Measurements from ENCODE around the gene PJA1.

PJA1 gene

DNA sequence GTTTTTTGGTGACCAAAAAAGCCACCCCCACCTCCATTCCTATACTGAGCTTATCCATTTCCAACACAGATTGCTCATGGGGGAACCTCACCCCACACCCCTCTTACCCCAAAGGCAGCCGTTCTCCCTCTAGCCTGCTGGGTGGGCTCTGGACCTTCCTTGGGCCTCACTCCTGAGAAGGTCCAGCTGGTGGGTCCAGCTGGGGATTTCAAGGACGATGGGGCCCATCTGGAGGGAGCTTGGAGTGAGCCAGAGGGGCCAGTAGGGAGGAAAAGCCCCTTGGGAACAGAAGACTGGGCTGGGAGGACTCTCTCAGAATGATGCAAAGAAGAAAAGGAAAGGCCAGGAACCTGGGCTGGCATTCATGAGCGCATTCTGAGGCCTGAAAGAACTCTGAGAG, 42.0 kb upstream of the PJA1 start:
- 60% methylated on average over 2 of the region's 3 CpGs for WGBS
- no peaks in the 10 kb centered on the region for H3K36me3 ChIP-seq (ENCODE audit: control insufficient read depth in 1 of 2, insufficient read depth in 2 of 2, low read depth in 1 of 2, low read length in 2 of 2)

DNA sequence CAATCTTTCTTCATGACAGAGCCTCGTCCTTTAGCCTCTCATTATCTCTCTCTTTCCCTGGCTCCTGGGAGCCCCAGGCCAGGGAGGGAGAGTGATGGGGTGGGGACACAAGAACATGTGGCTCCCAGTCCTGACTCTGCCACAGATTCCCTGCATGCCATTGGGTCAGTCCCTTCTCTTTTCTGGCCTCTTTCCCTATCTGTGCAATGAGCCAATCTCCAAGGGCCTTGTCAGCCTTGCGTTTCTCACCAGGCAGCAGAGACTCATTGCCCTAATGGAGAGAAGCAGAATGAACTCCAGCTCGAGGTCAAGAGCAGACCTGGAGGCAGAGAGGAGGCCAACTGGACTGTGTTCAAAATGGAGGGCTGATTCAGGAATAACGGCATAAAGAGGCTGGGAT, 38.4 kb upstream of the PJA1 start:
- Histone ChIP-seq H3K4me2 (ENCODE audit: low read length, poor library complexity, severe bottlenecking) (no peak overlapping the region), H3K27ac (ENCODE audit: low read length, poor library complexity, severe bottlenecking) (no peak overlapping the region), H4K8ac (ENCODE audit: low read length) (no peak overlapping the region), H3K23ac (ENCODE audit: low read length in 2 of 2) (no peak overlapping the region), H3K79me1 (replicated peaks; ENCODE audit: low read length, poor library complexity, severe bottlenecking) (no peaks in the 10 kb centered on the region), H2BK12ac (ENCODE audit: low read length in 2 of 2) (no peak overlapping the region), H3K4me3 (ENCODE audit: insufficient read depth in 1 of 2, low read depth in 1 of 2, low read length in 2 of 2) (no peak overlapping the region), H3K4me1 (ENCODE audit: control insufficient read depth, insufficient read depth, low read depth, low read length) (no peaks in the 10 kb centered on the region), H3K9me3 (ENCODE audit: control insufficient read depth, low read length) (peaks cover 12% of the 10 kb centered on the region), H3K27me3 (ENCODE audit: control insufficient read depth in 1 of 2, insufficient read depth in 1 of 2, low read length in 2 of 2) (peaks cover 3 to 90% of the 10 kb centered on the region in 2 experiments), H2BK120ac (ENCODE audit: low read depth, low read length) (no peak overlapping the region), H3K18ac (ENCODE audit: low read depth in 1 of 2, low read length in 2 of 2) (no peak overlapping the region), H3K4ac (ENCODE audit: low read depth in 1 of 2, low read length in 2 of 2) (no peak overlapping the region), H2BK5ac (ENCODE audit: low read depth, low read length, poor library complexity, severe bottlenecking) (no peak overlapping the region), H3K14ac (ENCODE audit: low read length in 2 of 2) (no peak overlapping the region), H4K91ac (ENCODE audit: low read length) (no peak overlapping the region), H2BK15ac (ENCODE audit: low read depth, poor library complexity, severe bottlenecking) (no peak overlapping the region), H3K36me3 (ENCODE audit: control insufficient read depth in 1 of 2, insufficient read depth in 2 of 2, low read depth in 1 of 2, low read length in 2 of 2) (no peaks in the 10 kb centered on the region), H2AK5ac (ENCODE audit: low read length, severe bottlenecking) (no peak overlapping the region), H2AFZ (ENCODE audit: low read depth, low read length) (no peak overlapping the region), H3K9ac (ENCODE audit: low read length) (no peak overlapping the region)
- WGBS: 79% methylated on average over 3 of the region's 4 CpGs
- DNase-seq: no peak

More for the DNA sequence above, 42.0 kb upstream of the PJA1 start:
- Histone ChIP-seq H3K9me3 (ENCODE audit: control insufficient read depth, low read length) (peaks cover 11% of the 10 kb centered on the region), H3K4ac (ENCODE audit: low read depth in 1 of 2, low read length in 2 of 2) (no peak overlapping the region), H2AFZ (ENCODE audit: low read depth, low read length) (no peak overlapping the region), H3K4me3 (ENCODE audit: insufficient read depth in 1 of 2, low read depth in 1 of 2, low read length in 2 of 2) (no peak overlapping the region), H3K9ac (ENCODE audit: low read length) (no peak overlapping the region), H2BK12ac (ENCODE audit: low read length in 2 of 2) (no peak overlapping the region), H3K14ac (ENCODE audit: low read length in 2 of 2) (no peak overlapping the region), H4K91ac (ENCODE audit: low read length) (no peak overlapping the region), H4K8ac (ENCODE audit: low read length) (no peak overlapping the region), H3K79me1 (replicated peaks; ENCODE audit: low read length, poor library complexity, severe bottlenecking) (no peaks in the 10 kb centered on the region), H2BK15ac (ENCODE audit: low read depth, poor library complexity, severe bottlenecking) (no peak overlapping the region), H2AK5ac (ENCODE audit: low read length, severe bottlenecking) (no peak overlapping the region), H2BK120ac (ENCODE audit: low read depth, low read length) (no peak overlapping the region), H3K27ac (ENCODE audit: low read length, poor library complexity, severe bottlenecking) (no peak overlapping the region), H3K18ac (ENCODE audit: low read depth in 1 of 2, low read length in 2 of 2) (no peak overlapping the region), H2BK5ac (ENCODE audit: low read depth, low read length, poor library complexity, severe bottlenecking) (no peak overlapping the region), H3K4me1 (ENCODE audit: control insufficient read depth, insufficient read depth, low read depth, low read length) (no peaks in the 10 kb centered on the region), H3K4me2 (ENCODE audit: low read length, poor library complexity, severe bottlenecking) (no peak overlapping the region), H3K27me3 (ENCODE audit: control insufficient read depth in 1 of 2, insufficient read depth in 1 of 2, low read length in 2 of 2) (peaks cover 0 to 92% of the 10 kb centered on the region in 2 experiments), H3K23ac (ENCODE audit: low read length in 2 of 2) (no peak overlapping the region)
- DNase-seq: no peak

DNA sequence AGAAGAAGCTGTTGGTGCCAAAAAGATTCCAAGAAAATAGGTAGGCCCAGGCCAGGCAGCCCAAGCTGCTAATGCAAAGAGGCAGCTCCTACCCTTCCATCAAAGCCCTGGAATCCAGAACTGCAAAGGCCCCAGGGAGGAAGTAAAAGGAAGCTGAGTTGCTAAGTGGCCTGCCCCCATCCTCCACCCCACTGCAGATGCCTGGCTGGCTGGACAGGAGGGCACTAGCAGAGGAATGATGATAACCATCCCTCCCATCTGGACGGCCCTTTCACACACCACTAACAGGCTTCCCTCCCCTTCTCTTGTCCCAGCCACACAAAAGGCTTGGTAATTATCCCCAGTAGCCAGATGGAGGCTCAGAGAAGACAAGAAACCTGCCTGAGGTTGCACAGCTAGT, 32.4 kb upstream of the PJA1 start:
- no peak overlapping the region for H2BK5ac ChIP-seq (ENCODE audit: low read depth, low read length, poor library complexity, severe bottlenecking)
- no peak overlapping the region for H3K18ac ChIP-seq (ENCODE audit: low read depth in 1 of 2, low read length in 2 of 2)
- no peaks in the 10 kb centered on the region for H3K79me1 ChIP-seq (replicated peaks; ENCODE audit: low read length, poor library complexity, severe bottlenecking)
- H3K4ac ChIP-seq (ENCODE audit: low read depth in 1 of 2, low read length in 2 of 2): no peak overlapping the region
- H3K9me3 ChIP-seq (ENCODE audit: control insufficient read depth, low read length): peaks cover 9% of the 10 kb centered on the region
- H3K4me1 ChIP-seq (ENCODE audit: control insufficient read depth, insufficient read depth, low read depth, low read length): no peaks in the 10 kb centered on the region
- no peak overlapping the region for H3K4me2 ChIP-seq (ENCODE audit: low read length, poor library complexity, severe bottlenecking)
- H2AFZ ChIP-seq (ENCODE audit: low read depth, low read length): no peak overlapping the region
- no peak overlapping the region for H4K8ac ChIP-seq (ENCODE audit: low read length)
- no peak overlapping the region for H4K91ac ChIP-seq (ENCODE audit: low read length)
- no peak overlapping the region for H3K27ac ChIP-seq (ENCODE audit: low read length, poor library complexity, severe bottlenecking)
- no peak overlapping the region for H3K9ac ChIP-seq (ENCODE audit: low read length)
- H2BK120ac ChIP-seq (ENCODE audit: low read depth, low read length): no peak overlapping the region
- DNase-seq: no peak
- 0% methylated on average over 1 of the region's 1 CpG for whole genome bisulfite sequencing
- no peak overlapping the region for H2BK12ac ChIP-seq (ENCODE audit: low read length in 2 of 2)
- H3K14ac ChIP-seq (ENCODE audit: low read length in 2 of 2): no peak overlapping the region
- no peak overlapping the region for H2AK5ac ChIP-seq (ENCODE audit: low read length, severe bottlenecking)
- H3K27me3 ChIP-seq (ENCODE audit: control insufficient read depth in 1 of 2, insufficient read depth in 1 of 2, low read length in 2 of 2): peaks cover 23 to 95% of the 10 kb centered on the region in 2 experiments
- no peak overlapping the region for H3K4me3 ChIP-seq (ENCODE audit: insufficient read depth in 1 of 2, low read depth in 1 of 2, low read length in 2 of 2)
- no peaks in the 10 kb centered on the region for H3K36me3 ChIP-seq (ENCODE audit: control insufficient read depth in 1 of 2, insufficient read depth in 2 of 2, low read depth in 1 of 2, low read length in 2 of 2)
- H2BK15ac ChIP-seq (ENCODE audit: low read depth, poor library complexity, severe bottlenecking): no peak overlapping the region
- H3K23ac ChIP-seq (ENCODE audit: low read length in 2 of 2): no peak overlapping the region

DNA sequence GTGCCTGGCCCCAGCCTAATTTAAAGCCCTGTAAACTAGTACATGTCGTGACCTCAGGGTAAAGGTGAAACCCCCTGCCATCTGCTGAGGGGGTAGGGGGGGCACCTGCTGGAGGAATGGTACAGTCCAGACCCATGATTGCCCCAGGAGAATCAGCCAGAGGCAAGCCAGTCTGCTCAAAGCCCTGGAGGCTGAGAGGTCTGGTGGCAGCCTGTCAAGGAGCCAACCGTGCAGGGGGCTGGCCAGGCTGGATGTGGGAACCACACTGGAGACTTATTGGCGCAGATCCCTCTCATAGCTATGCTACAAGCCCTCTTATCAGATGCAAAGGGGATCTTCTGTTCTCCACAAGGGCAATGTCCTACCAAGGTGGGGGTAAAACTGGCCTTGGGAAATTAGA, 31.4 kb upstream of the PJA1 start:
- no peaks in the 10 kb centered on the region for H3K4me1 ChIP-seq (ENCODE audit: control insufficient read depth, insufficient read depth, low read depth, low read length)
- H3K9me3 ChIP-seq (ENCODE audit: control insufficient read depth, low read length): peaks cover 9% of the 10 kb centered on the region
- H3K18ac ChIP-seq (ENCODE audit: low read depth in 1 of 2, low read length in 2 of 2): no peak overlapping the region
- no peak overlapping the region for H3K4me2 ChIP-seq (ENCODE audit: low read length, poor library complexity, severe bottlenecking)
- H2BK12ac ChIP-seq (ENCODE audit: low read length in 2 of 2): no peak overlapping the region
- no peak overlapping the region for H3K27ac ChIP-seq (ENCODE audit: low read length, poor library complexity, severe bottlenecking)
- no peak overlapping the region for H3K4me3 ChIP-seq (ENCODE audit: insufficient read depth in 1 of 2, low read depth in 1 of 2, low read length in 2 of 2)
- no peak overlapping the region for H2BK5ac ChIP-seq (ENCODE audit: low read depth, low read length, poor library complexity, severe bottlenecking)
- H2BK15ac ChIP-seq (ENCODE audit: low read depth, poor library complexity, severe bottlenecking): no peak overlapping the region
- H3K23ac ChIP-seq (ENCODE audit: low read length in 2 of 2): no peak overlapping the region
- 93% methylated on average over 1 of the region's 3 CpGs for WGBS
- peaks cover 23 to 98% of the 10 kb centered on the region in 2 experiments for H3K27me3 ChIP-seq (ENCODE audit: control insufficient read depth in 1 of 2, insufficient read depth in 1 of 2, low read length in 2 of 2)
- H4K91ac ChIP-seq (ENCODE audit: low read length): no peak overlapping the region
- no peak overlapping the region for H2AFZ ChIP-seq (ENCODE audit: low read depth, low read length)
- no peaks in the 10 kb centered on the region for H3K79me1 ChIP-seq (replicated peaks; ENCODE audit: low read length, poor library complexity, severe bottlenecking)
- no peak overlapping the region for H2BK120ac ChIP-seq (ENCODE audit: low read depth, low read length)
- H4K8ac ChIP-seq (ENCODE audit: low read length): no peak overlapping the region
- H3K36me3 ChIP-seq (ENCODE audit: control insufficient read depth in 1 of 2, insufficient read depth in 2 of 2, low read depth in 1 of 2, low read length in 2 of 2): no peaks in the 10 kb centered on the region
- DNase-seq: no peak
- H3K9ac ChIP-seq (ENCODE audit: low read length): no peak overlapping the region
- H2AK5ac ChIP-seq (ENCODE audit: low read length, severe bottlenecking): no peak overlapping the region
- H3K14ac ChIP-seq (ENCODE audit: low read length in 2 of 2): no peak overlapping the region
- H3K4ac ChIP-seq (ENCODE audit: low read depth in 1 of 2, low read length in 2 of 2): no peak overlapping the region
